ENCODE measurements around the gene NBEAL1.
"Not testable (repeated sequence)": the region's sequence is repeated elsewhere in the genome, so short reads cannot be mapped to it uniquely, and the experiment has no call there.

GRCh38 chr2:203110496-203110895 lies 95.8 kb downstream of the NBEAL1 start:
- not testable (repeated sequence) for TF ChIP-seq POLR2A (IDR thresholded peaks at IDR 0.05); CTCF (IDR thresholded peaks at IDR 0.05 in 8 of 11, conservative IDR thresholded peaks at IDR 0.05 in 3 of 11); POLR2AphosphoS5 (IDR thresholded peaks at IDR 0.05)

All from spleen (tissue), 7 donors.